GM12878 (cell line): ENCODE data around the gene CHIC2. TPM values are rescaled to one million over a fixed set of nuclear protein-coding genes. Genes with fewer than 3 reads are reported as not detected.
A peak's percentile ranks its signal among the peaks of the same experiment; 100 is the strongest.

Experiments used
- ASH2L ChIP-seq: fragments of 300-600, 200-600 bp; sonication (generic); IDR thresholded peaks from 2 replicates; pipeline ENCODE4 v1.6.1; 2017; ENCODE audit warnings: low read depth, mild to moderate bottlenecking, borderline replicate concordance
- BACH1 ChIP-seq: fragments of 450-650 bp; IDR thresholded peaks from 2 replicates; pipeline ENCODE4 v1.6.1; 2017; ENCODE audit warnings: mild to moderate bottlenecking, borderline replicate concordance
- BRCA1 ChIP-seq: IDR thresholded peaks from 2 replicates; pipeline ENCODE4 v1.6.1; 2011; ENCODE audit warnings: low read depth, low read length, improper control_type of control experiment
- CBFB ChIP-seq: IDR thresholded peaks from 2 replicates; pipeline ENCODE4 v1.6.1; 2016; ENCODE audit warnings: antibody characterized with exemption, low read depth
- CBX5 ChIP-seq: sonication (generic); IDR thresholded peaks from 2 replicates; pipeline ENCODE4 v1.6.1; 2016; ENCODE audit warnings: low read depth, moderate library complexity, mild to moderate bottlenecking, inconsistent platforms
- CHD2 ChIP-seq: IDR thresholded peaks from 2 replicates; pipeline ENCODE4 v1.6.1; 2011; ENCODE audit warnings: low read depth, low read length, improper control_type of control experiment, borderline replicate concordance
- CREM ChIP-seq: IDR thresholded peaks from 2 replicates; pipeline ENCODE4 v1.6.1; 2014; ENCODE audit warnings: antibody characterized with exemption, low read depth
- FOXK2 ChIP-seq: fragments of 450-650 bp; IDR thresholded peaks from 2 replicates; pipeline ENCODE4 v1.6.1; 2017; ENCODE audit warnings: mild to moderate bottlenecking, moderate library complexity
- GATAD2B ChIP-seq: fragments of 450-650 bp; conservative IDR thresholded peaks from 2 replicates; pipeline ENCODE4 v1.6.1; 2017; ENCODE audit warnings: low read depth, mild to moderate bottlenecking, moderate library complexity
- IRF4 ChIP-seq: IDR thresholded peaks from 2 replicates; pipeline ENCODE4 v1.6.1; 2011; ENCODE audit warnings: low read depth, low read length
- KDM1A ChIP-seq: fragments of 200-600 bp; sonication (generic); IDR thresholded peaks from 2 replicates; pipeline ENCODE4 v1.6.1; 2016; ENCODE audit warnings: borderline replicate concordance
- MXI1 ChIP-seq: fragments of 150-350 bp; IDR thresholded peaks from 2 replicates; pipeline ENCODE4 v1.6.1; 2011; ENCODE audit warnings: low read depth, mild to moderate bottlenecking, inconsistent platforms, low read length, improper control_type of control experiment
- NFIC ChIP-seq: IDR thresholded peaks from 2 replicates; pipeline ENCODE4 v1.6.1; 2012; ENCODE audit warnings: low read depth, mild to moderate bottlenecking, inconsistent platforms, low read length, moderate library complexity
- NKRF ChIP-seq: fragments of 450-650 bp; conservative IDR thresholded peaks from 2 replicates; pipeline ENCODE4 v1.6.1; 2017; ENCODE audit warnings: mild to moderate bottlenecking, moderate library complexity
- NR2C1 ChIP-seq: fragments of 450-650 bp; IDR thresholded peaks from 2 replicates; pipeline ENCODE4 v1.6.1; 2017; ENCODE audit warnings: antibody characterized with exemption, mild to moderate bottlenecking, moderate library complexity
- PML ChIP-seq: IDR thresholded peaks from 2 replicates; pipeline ENCODE4 v1.6.1; 2012; ENCODE audit warnings: low read length, inconsistent platforms
- POLR2A ChIP-seq: IDR thresholded peaks from 2 replicates; pipeline ENCODE4 v1.6.1; 2011; ENCODE audit warnings: low read depth, mild to moderate bottlenecking, low read length
- POLR2AphosphoS2 ChIP-seq: IDR thresholded peaks from 2 replicates; pipeline ENCODE4 v1.6.1; 2011; ENCODE audit warnings: low read depth, mild to moderate bottlenecking, low read length, improper control_type of control experiment, moderate library complexity
- PRDM15 ChIP-seq: fragments of 450-650 bp; formaldehyde crosslinking; IDR thresholded peaks from 2 replicates; pipeline ENCODE4 v1.4.0; 2020; ENCODE audit warnings: mild to moderate bottlenecking, moderate library complexity
- RB1 ChIP-seq: fragments of 450-650 bp; formaldehyde crosslinking; IDR thresholded peaks from 2 replicates; pipeline ENCODE4 v1.6.1; 2017; ENCODE audit warnings: mild to moderate bottlenecking, borderline replicate concordance
- RFX5 ChIP-seq: IDR thresholded peaks from 2 replicates; pipeline ENCODE4 v1.6.1; 2011; ENCODE audit warnings: low read depth, low read length, improper control_type of control experiment
- SIN3A ChIP-seq: IDR thresholded peaks from 2 replicates; pipeline ENCODE4 v1.6.1; 2012; ENCODE audit warnings: low read depth, low read length, improper control_type of control experiment
- TCF12 ChIP-seq: IDR thresholded peaks from 2 replicates; pipeline ENCODE4 v1.6.1; 2011; ENCODE audit warnings: low read depth, mild to moderate bottlenecking, low read length
- WRNIP1 ChIP-seq: IDR thresholded peaks from 2 replicates; pipeline ENCODE4 v1.6.1; 2011; ENCODE audit warnings: low read depth, low read length, improper control_type of control experiment, borderline replicate concordance
- YY1 ChIP-seq: IDR thresholded peaks from 2 replicates; pipeline ENCODE4 v1.6.1; 2011; ENCODE audit warnings: low read depth, mild to moderate bottlenecking, low read length
- ZNF207 ChIP-seq: fragments of 450-650 bp; IDR thresholded peaks from 2 replicates; pipeline ENCODE4 v1.6.1; 2014; ENCODE audit warnings: antibody characterized with exemption, mild to moderate bottlenecking, borderline replicate concordance
- ZNF24 ChIP-seq: fragments of 450-650 bp; IDR thresholded peaks from 2 replicates; pipeline ENCODE4 v1.6.1; 2017; ENCODE audit warnings: antibody characterized with exemption, mild to moderate bottlenecking
- polyA plus RNA-seq, 11 experiments: library from polyadenylated mRNA; depleted of rRNA in 4 of 11; unstranded in 6 of 11; stranded (reverse) in 5 of 11; fragments of >200 nt; fragmentation: Nextera tagmentation in 4 of 11; fragmentation: Illumina TruSeq in 1 of 11; extraction: Ambion mirVana in 4 of 11; extraction: Trizol in 1 of 11; gene quantifications; 1 replicate in 1 of 11; 2 replicates in 10 of 11; pipeline versions ENCODE4 v1.2.1 to v1.2.3, GENCODE V29; 2011 to 2016; ENCODE audit warnings: inconsistent platforms in 2 of 11, missing spikeins in 2 of 11, low read depth in 1 of 11
- total RNA-seq, 4 experiments: library from RNA; depleted of rRNA in 3 of 4; stranded (reverse); fragments of >200 nt in 3 of 4; fragmentation: Illumina TruSeq in 1 of 4; extraction: Trizol in 1 of 4; gene quantifications; 2 replicates each; pipeline versions ENCODE4 v1.2.1 to v1.2.3, GENCODE V29; 2013 to 2021

Gene CHIC2
- total and polyA plus RNA-seq, 10 of the 15 experiments (the other 5 are each of a cell fraction or from before 2014, with no cell fraction given), result 0.80 to 24.4 (median 12.2) TPM

GRCh38 chr4:54064317-54065111 is at the start of gene CHIC2 (continued):
- TF ChIP-seq WRNIP1 (no peak), GATAD2B (peak; percentile 30; the same call in 1 of the 2 replicates), MXI1 (peak; percentile 86), POLR2AphosphoS2 (peak; percentile 73; the same call in 1 of the 2 replicates), YY1 (peak; percentile 93), BACH1 (peak; percentile 72), IRF4 (no peak), ASH2L (peak; percentile 56), FOXK2 (peak; percentile 93), CBX5 (peak; percentile 88), PML (0 out of 2 replicates have a peak, but pooled peaks have one; percentile 37), ZNF207 (no peak), CBFB (peak; percentile 90; the same call in 1 of the 2 replicates), RB1 (peak; percentile 85), ZNF24 (no peak), CHD2 (peak; percentile 98), NFIC (no peak; the same call in 1 of the 2 replicates), NKRF (peak; percentile 96), TCF12 (peak; percentile 74), PRDM15 (CRISPR knock-in tag) (no peak), NR2C1 (0 out of 2 replicates have a peak, but pooled peaks have one; percentile 20), BRCA1 (peak; percentile 74), POLR2A (peak; percentile 95), KDM1A (no peak), RFX5 (0 out of 2 replicates have a peak, but pooled peaks have one; percentile 27), SIN3A (peak; percentile 94), CREM (peak; percentile 31; the same call in 1 of the 2 replicates)
